ENCODE measurements around the gene GLYATL1. TPM values are rescaled to one million over a fixed set of nuclear protein-coding genes. Genes with fewer than 3 reads are reported as not detected.

Gene GLYATL1
- total RNA-seq, 2 experiments from 2014 or later: not detected

Other genes starting within 250 kb of the GLYATL1 start
- gene GLYAT, start 207.5 kb upstream of the GLYATL1 start, total RNA-seq: not detected
- gene GLYATL2, start 94.8 kb upstream of the GLYATL1 start, total RNA-seq: not detected
- not detected for gene GLYATL1B, start 146.8 kb downstream of the GLYATL1 start, total RNA-seq
- 10 to 100 TPM; 21.6 to 22.6 TPM for gene FAM111B, start 167.7 kb downstream of the GLYATL1 start, total RNA-seq
- gene FAM111A, start 203.4 kb downstream of the GLYATL1 start, total RNA-seq: 10 to 100 TPM; 98.3 to 99.4 TPM
- under 1 TPM; 0.07 to 0.14 TPM for gene DTX4, start 232.6 kb downstream of the GLYATL1 start, total RNA-seq